GM12878 (cell line): ENCODE data around the gene ARHGAP19. TPM values are rescaled to one million over a fixed set of nuclear protein-coding genes. Genes with fewer than 3 reads are reported as not detected.

Source experiments
- ATAC-seq: fragments of 200-7000 bp; cut with Tn5 transposase; 3 replicates; pipeline ENCODE4 v1.9.1; 2020; ENCODE audit warnings: mild to moderate bottlenecking, moderate library complexity
- BruUV-seq: library from RNA; stranded (reverse); fragments of 400-500 nt; replicated peaks from 2 replicates; lab custom pipeline; 2021; lab: Mats Ljungman, UMichigan
- CTCF ChIA-PET: fragments of 300-600 bp; sonication (Branson Sonifier 250); formaldehyde crosslinking; extraction: SDS; loops from one replicate; lab custom pipeline; 2021; ENCODE audit warnings: inconsistent platforms; lab: Yijun Ruan, JAX
- POLR2A ChIA-PET: fragments of 350-600 bp; formaldehyde crosslinking; extraction: SDS; loops from one replicate; lab custom pipeline; 2021; ENCODE audit warnings: inconsistent platforms; lab: Charles Lee
- RAD21 ChIA-PET: fragments of 300-600 bp; sonication (Branson Sonifier 250); formaldehyde crosslinking; loops from one replicate; lab custom pipeline; 2023; ENCODE audit warnings: antibody characterized with exemption; ENCODE audit not compliant: unreplicated experiment; lab: Charles Lee
- SMC1A ChIA-PET: fragments of 300-600 bp; sonication (Branson Sonifier 250); formaldehyde crosslinking; loops from one replicate; lab custom pipeline; 2023; ENCODE audit not compliant: unreplicated experiment, uncharacterized antibody; lab: Charles Lee
- DNase-seq: peaks from one replicate; pipeline ENCODE4 v3.0.0-alpha.2; 2011; ENCODE audit warnings: low read depth, low spot score
- FAIRE-seq: peaks from 3 replicates; lab custom pipeline; 2011; peaks lifted over from hg19 to GRCh38; lab: Jason Lieb, UNC
- H2AFZ ChIP-seq: 2 replicates; pipeline ENCODE4 v1.6.0; 2011; ENCODE audit warnings: low read depth, low read length, control low read depth; ENCODE audit not compliant: control insufficient read depth
- H3K27ac ChIP-seq: 2 replicates; pipeline ENCODE4 v1.5.1; 2011; ENCODE audit warnings: control low read depth; ENCODE audit not compliant: control insufficient read depth, insufficient read depth
- H3K27me3 ChIP-seq, 2 experiments: replicated peaks in 1 of 2; 2 replicates each; pipeline versions ENCODE4 v1.6.0 to v1.6.1; 2011; ENCODE audit warnings: low read length in 1 of 2; ENCODE audit not compliant: control insufficient read depth in 2 of 2, insufficient read depth in 2 of 2
- H3K36me3 ChIP-seq, 2 experiments: 2 replicates each; pipeline ENCODE4 v1.5.1; 2011; ENCODE audit warnings: low read length in 1 of 2; ENCODE audit not compliant: control insufficient read depth in 2 of 2, insufficient read depth in 2 of 2
- H3K4me1 ChIP-seq: 2 replicates; pipeline ENCODE4 v1.6.1; 2011; ENCODE audit warnings: mild to moderate bottlenecking, low read length, moderate library complexity, mixed read lengths; ENCODE audit not compliant: control insufficient read depth, insufficient read depth
- H3K4me2 ChIP-seq: 2 replicates; pipeline ENCODE4 v1.6.0; 2011; ENCODE audit warnings: control low read depth; ENCODE audit not compliant: control insufficient read depth, insufficient read depth
- H3K4me3 ChIP-seq: fragments of 200-600 bp; sonication (generic); 2 replicates; pipeline ENCODE4 v1.5.1; 2016
- H3K79me2 ChIP-seq: 2 replicates; pipeline ENCODE4 v1.6.0; 2011; ENCODE audit warnings: low read length; ENCODE audit not compliant: control insufficient read depth, insufficient read depth
- H3K9ac ChIP-seq: 2 replicates; pipeline ENCODE4 v1.8.0; 2011; ENCODE audit warnings: low read length, control low read depth, mixed read lengths; ENCODE audit not compliant: control insufficient read depth, insufficient read depth
- H3K9me3 ChIP-seq: replicated peaks from 3 replicates; pipeline ENCODE4 v1.5.1; 2011; ENCODE audit warnings: mild to moderate bottlenecking, low read length; ENCODE audit not compliant: control insufficient read depth, insufficient read depth
- H4K20me1 ChIP-seq: 2 replicates; pipeline ENCODE4 v1.6.0; 2011; ENCODE audit not compliant: control insufficient read depth, insufficient read depth
- ATF2 ChIP-seq: IDR thresholded peaks from 2 replicates; pipeline ENCODE4 v1.6.1; 2012; ENCODE audit warnings: low read length, inconsistent platforms
- ATF7 ChIP-seq: fragments of 450-650 bp; IDR thresholded peaks from 2 replicates; pipeline ENCODE4 v1.6.1; 2016; ENCODE audit warnings: low read depth, mild to moderate bottlenecking
- CEBPB ChIP-seq, 2 experiments: fragments of 150-350 bp in 1 of 2; IDR thresholded peaks; 2 replicates each; pipeline ENCODE4 v1.6.1; 2012 to 2014; ENCODE audit warnings: low read depth in 2 of 2, low read length in 2 of 2, borderline replicate concordance in 1 of 2, inconsistent platforms in 1 of 2
- CHD4 ChIP-seq: fragments of 200-600 bp; sonication (generic); IDR thresholded peaks from 2 replicates; pipeline ENCODE4 v1.6.1; 2016; ENCODE audit warnings: mild to moderate bottlenecking
- E2F8 ChIP-seq: fragments of 450-650 bp; IDR thresholded peaks from 2 replicates; pipeline ENCODE4 v1.6.1; 2018; ENCODE audit warnings: mild to moderate bottlenecking, low read depth, moderate library complexity; ENCODE audit not compliant: partially characterized antibody
- EGR1 ChIP-seq, 2 experiments: IDR thresholded peaks; 1 replicate in 1 of 2; 2 replicates in 1 of 2; pipeline ENCODE4 v1.6.1; 2011 to 2012; ENCODE audit warnings: low read depth in 2 of 2, low read length in 2 of 2, borderline replicate concordance in 1 of 2, mild to moderate bottlenecking in 1 of 2, moderate library complexity in 1 of 2
- EZH2 ChIP-seq: IDR thresholded peaks from 2 replicates; pipeline ENCODE4 v1.6.1; 2012; ENCODE audit warnings: low read depth, mild to moderate bottlenecking, control low read depth, inconsistent platforms, low read length, borderline replicate concordance; ENCODE audit not compliant: control insufficient read depth
- HSF1 ChIP-seq: fragments of 150-350 bp; IDR thresholded peaks from 2 replicates; pipeline ENCODE4 v1.6.1; 2014; ENCODE audit warnings: mild to moderate bottlenecking, low read depth, low read length
- JUNB ChIP-seq: IDR thresholded peaks from 2 replicates; pipeline ENCODE4 v1.6.1; 2016; ENCODE audit warnings: antibody characterized with exemption, mild to moderate bottlenecking
- KDM1A ChIP-seq: fragments of 200-600 bp; sonication (generic); IDR thresholded peaks from 2 replicates; pipeline ENCODE4 v1.6.1; 2016; ENCODE audit warnings: borderline replicate concordance
- MEF2B ChIP-seq: fragments of 450-650 bp; IDR thresholded peaks from 2 replicates; pipeline ENCODE4 v1.6.1; 2018; ENCODE audit warnings: mild to moderate bottlenecking, moderate library complexity; ENCODE audit not compliant: partially characterized antibody, poor library complexity, severe bottlenecking
- PAX8 ChIP-seq: fragments of 450-650 bp; IDR thresholded peaks from 2 replicates; pipeline ENCODE4 v1.6.1; 2017; ENCODE audit warnings: mild to moderate bottlenecking, moderate library complexity
- PML ChIP-seq: IDR thresholded peaks from 2 replicates; pipeline ENCODE4 v1.6.1; 2012; ENCODE audit warnings: low read length, inconsistent platforms
- RBBP5 ChIP-seq: fragments of 200-600 bp; sonication (generic); conservative IDR thresholded peaks from 2 replicates; pipeline ENCODE4 v1.6.1; 2016
- RFX5 ChIP-seq: IDR thresholded peaks from 2 replicates; pipeline ENCODE4 v1.6.1; 2011; ENCODE audit warnings: low read depth, low read length, improper control_type of control experiment
- SMAD5 ChIP-seq: IDR thresholded peaks from 2 replicates; pipeline ENCODE4 v1.6.1; 2016; ENCODE audit warnings: antibody characterized with exemption, low read depth
- SREBF2 ChIP-seq: IDR thresholded peaks from 2 replicates; pipeline ENCODE4 v1.6.1; 2012; ENCODE audit warnings: mild to moderate bottlenecking, low read length
- YBX1 ChIP-seq: fragments of 450-650 bp; IDR thresholded peaks from 2 replicates; pipeline ENCODE4 v1.6.1; 2016; ENCODE audit warnings: antibody characterized with exemption
- ZNF24 ChIP-seq: fragments of 450-650 bp; IDR thresholded peaks from 2 replicates; pipeline ENCODE4 v1.6.1; 2017; ENCODE audit warnings: antibody characterized with exemption, mild to moderate bottlenecking
- WGBS: methylation state at CpG from one replicate; pipeline ENCODE4 v1.1.6; 2016; ENCODE audit warnings: low lambda C conversion rate; ENCODE audit not compliant: insufficient replicate concordance, insufficient coverage; ENCODE audit errors: missing lambda C conversion rate; 5-methylcytosine and 5-hydroxymethylcytosine counted together
- in situ Hi-C: fragments of 300-500 bp; cut with MboI; formaldehyde crosslinking; loops from 9 replicates; pipeline ENCODE4 v1.14.3; 2018; ENCODE audit warnings: mixed read lengths
- intact Hi-C: fragments of 100-400 bp; cut with micrococcal nuclease; formaldehyde crosslinking; loops from one replicate; pipeline ENCODE4 v1.14.2; 2022; ENCODE audit not compliant: unreplicated experiment
- polyA plus RNA-seq, 11 experiments: library from polyadenylated mRNA; depleted of rRNA in 4 of 11; unstranded in 6 of 11; stranded (reverse) in 5 of 11; fragments of >200 nt; fragmentation: Nextera tagmentation in 4 of 11; fragmentation: Illumina TruSeq in 1 of 11; extraction: Ambion mirVana in 4 of 11; extraction: Trizol in 1 of 11; gene quantifications; 1 replicate in 1 of 11; 2 replicates in 10 of 11; pipeline versions ENCODE4 v1.2.1 to v1.2.3, GENCODE V29; 2011 to 2016; ENCODE audit warnings: inconsistent platforms in 2 of 11, missing spikeins in 2 of 11, low read depth in 1 of 11
- total RNA-seq, 4 experiments: library from RNA; depleted of rRNA in 3 of 4; stranded (reverse); fragments of >200 nt in 3 of 4; fragmentation: Illumina TruSeq in 1 of 4; extraction: Trizol in 1 of 4; gene quantifications; 2 replicates each; pipeline versions ENCODE4 v1.2.1 to v1.2.3, GENCODE V29; 2013 to 2021

The ARHGAP19 gene
- total and polyA plus RNA-seq, 10 of the 15 experiments (the other 5 are each of a cell fraction or from before 2014, with no cell fraction given) = 13.3 to 40.7 (median 22.6) TPM

- TF ChIP-seq PML (no peak), YBX1 (no peak), RBBP5 (no peak), SREBF2 (no peak), RFX5 (no peak), SMAD5 (no peak), JUNB (no peak), EZH2 (no peak), MEF2B (no peak)
- TF ChIP-seq, all 136 proteins: peak for 0
Measured at GRCh38 chr10:97220355-97220754, 72.1 kb downstream of the ARHGAP19 start (continued).

GRCh38 chr10:97217299-97217698, 75.1 kb downstream of the ARHGAP19 start:
- Histone ChIP-seq H3K4me3 (no peak overlapping the region), H2AFZ (no peak overlapping the region), H3K79me2 (no peaks in the 10 kb centered on the region), H3K36me3 (no peaks in the 10 kb centered on the region; a peak in 1 of 4 replicates), H3K27ac (no peak overlapping the region), H3K4me1 (peaks cover 7% of the 10 kb centered on the region; the same call in 1 of the 2 replicates), H3K9ac (no peak overlapping the region), H3K9me3 (no peaks in the 10 kb centered on the region), H3K4me2 (no peak overlapping the region), H3K27me3 (no peaks in the 10 kb centered on the region), H4K20me1 (no peaks in the 10 kb centered on the region)
- ChIA-PET POLR2A (interaction anchor here (0.5 to 0.7 kb wide), 3 partner anchors 62 to 327 kb away, joined by 3 to 7 read pairs (median 3); no protein-coding TSS in a partner anchor), CTCF (interaction anchor here (0.8 to 5.5 kb wide), 11 partner anchors 10 to 180 kb away, joined by 3 to 41 read pairs (median 4); no protein-coding TSS in a partner anchor), RAD21 (interaction anchor here (0.6 to 1.7 kb wide), 3 partner anchors 10 to 400 kb away, joined by 3 to 7 read pairs (median 3); no protein-coding TSS in a partner anchor), SMC1A (interaction anchor here (0.6 to 2.0 kb wide), 8 partner anchors 10 to 194 kb away, joined by 3 to 6 read pairs (median 3); no protein-coding TSS in a partner anchor)
- FAIRE-seq (no peak), DNase-seq (no peak), ATAC-seq (no peak)
- WGBS = 83% methylated on average over 3 of the region's 3 CpGs
- BruUV-seq = no TSS peak
- in situ Hi-C loops (no loop called here), intact Hi-C loops (no loop called here)
- TF ChIP-seq ZNF24 (no peak), KDM1A (no peak), MEF2B (no peak), HSF1 (no peak), SREBF2 (no peak), ATF2 (no peak), PAX8 (no peak), CHD4 (no peak), E2F8 (no peak), EGR1 (IDR thresholded peaks at IDR 0.05; ENCODE audit: borderline replicate concordance in 1 of 2, low read depth in 2 of 2, low read length in 2 of 2) (no peak), CEBPB (IDR thresholded peaks at IDR 0.05; ENCODE audit: borderline replicate concordance in 1 of 2, low read depth in 2 of 2, low read length in 2 of 2) (no peak), ATF7 (no peak), SMAD5 (no peak)
